Measurements from ENCODE around the gene TLE3. TPM values are rescaled to one million over a fixed set of nuclear protein-coding genes. Genes with fewer than 3 reads are reported as not detected.

TLE3 gene
- total RNA-seq, 1 experiment from 2014 or later: 98.2 TPM

- Histone ChIP-seq H2BK15ac (ENCODE audit: low read depth, low read length) (no peak overlapping the region), H2AK5ac (ENCODE audit: insufficient read length, low read length) (no peak overlapping the region), H3K23ac (ENCODE audit: insufficient read length, low read depth, low read length) (no peak overlapping the region), H4K91ac (ENCODE audit: insufficient read length, low read depth, low read length) (no peak overlapping the region), H3K9ac (ENCODE audit: extremely low read depth, insufficient read length, low read length) (no peak overlapping the region), H3K4ac (ENCODE audit: low read depth, low read length) (no peak overlapping the region), H3K27ac (ENCODE audit: insufficient read length, low read depth, low read length) (no peak overlapping the region), H3T11ph (ENCODE audit: low read length) (no peak overlapping the region), H4K8ac (replicated peaks; ENCODE audit: insufficient read length, low read depth, low read length) (no peak overlapping the region), H4K5ac (ENCODE audit: insufficient read length, low read depth, low read length) (no peak overlapping the region), H3K18ac (ENCODE audit: insufficient read length, low read depth, low read length) (no peak overlapping the region), H3K79me2 (ENCODE audit: insufficient read depth, low read length) (no peaks in the 10 kb centered on the region), H3K79me1 (ENCODE audit: insufficient read depth, low read depth, low read length, poor library complexity, severe bottlenecking) (no peaks in the 10 kb centered on the region), H2AFZ (ENCODE audit: low read length) (no peak overlapping the region), H2BK12ac (ENCODE audit: insufficient read length, low read depth, low read length) (no peak overlapping the region), H3K4me1 (ENCODE audit: insufficient read depth, low read length) (no peaks in the 10 kb centered on the region), H2BK120ac (ENCODE audit: low read depth, low read length, poor library complexity, severe bottlenecking) (no peak overlapping the region), H2BK20ac (ENCODE audit: low read depth, low read length, poor library complexity, severe bottlenecking) (no peak overlapping the region), H3K14ac (ENCODE audit: insufficient read depth, low read length) (no peak overlapping the region; the same call in 1 of the 2 replicates), H3K27me3 (ENCODE audit: insufficient read depth, low read length) (no peaks in the 10 kb centered on the region), H3K4me2 (ENCODE audit: insufficient read depth, insufficient read length, low read length) (no peak overlapping the region), H2BK5ac (ENCODE audit: insufficient read length, low read length) (no peak overlapping the region), H3K56ac (ENCODE audit: insufficient read length, low read depth, low read length) (no peak overlapping the region), H4K20me1 (ENCODE audit: control insufficient read depth, insufficient read depth, insufficient read length) (no peaks in the 10 kb centered on the region), H3K23me2 (ENCODE audit: insufficient read length, low read depth, low read length, poor library complexity, severe bottlenecking) (no peaks in the 10 kb centered on the region), H3K9me3 (ENCODE audit: control insufficient read depth, low read depth, low read length) (no peaks in the 10 kb centered on the region)
- Mint-ChIP-seq H3K27me3 (ENCODE audit: low read depth) (peaks cover 2% of the 10 kb centered on the region; the same call in 1 of the 2 replicates), H3K27ac (peak overlapping the region; percentile 52 to 91 (median 91); a peak in 3 of 7 replicates), H3K36me3 (ENCODE audit: insufficient read depth in 1 of 3, low read depth in 3 of 3) (peaks cover 44 to 93% (median 93%) of the 10 kb centered on the region in 3 experiments), H3K9me3 (no peaks in the 10 kb centered on the region), H3K4me1 (no peaks in the 10 kb centered on the region), H3K4me3 (no peak overlapping the region)
- DNase-seq: no peak
- TF ChIP-seq, protein P1, sequence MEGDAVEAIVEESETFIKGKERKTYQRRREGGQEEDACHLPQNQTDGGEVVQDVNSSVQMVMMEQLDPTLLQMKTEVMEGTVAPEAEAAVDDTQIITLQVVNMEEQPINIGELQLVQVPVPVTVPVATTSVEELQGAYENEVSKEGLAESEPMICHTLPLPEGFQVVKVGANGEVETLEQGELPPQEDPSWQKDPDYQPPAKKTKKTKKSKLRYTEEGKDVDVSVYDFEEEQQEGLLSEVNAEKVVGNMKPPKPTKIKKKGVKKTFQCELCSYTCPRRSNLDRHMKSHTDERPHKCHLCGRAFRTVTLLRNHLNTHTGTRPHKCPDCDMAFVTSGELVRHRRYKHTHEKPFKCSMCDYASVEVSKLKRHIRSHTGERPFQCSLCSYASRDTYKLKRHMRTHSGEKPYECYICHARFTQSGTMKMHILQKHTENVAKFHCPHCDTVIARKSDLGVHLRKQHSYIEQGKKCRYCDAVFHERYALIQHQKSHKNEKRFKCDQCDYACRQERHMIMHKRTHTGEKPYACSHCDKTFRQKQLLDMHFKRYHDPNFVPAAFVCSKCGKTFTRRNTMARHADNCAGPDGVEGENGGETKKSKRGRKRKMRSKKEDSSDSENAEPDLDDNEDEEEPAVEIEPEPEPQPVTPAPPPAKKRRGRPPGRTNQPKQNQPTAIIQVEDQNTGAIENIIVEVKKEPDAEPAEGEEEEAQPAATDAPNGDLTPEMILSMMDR (conservative IDR thresholded peaks at IDR 0.05): no peak
- no CpG with 5 or more reads among the region's 19 CpGs for WGBS (ENCODE audit: extremely low coverage, insufficient read length, low lambda C conversion rate)
Measured at GRCh38 chr15:70054366-70054765, 43.4 kb downstream of the TLE3 start.

Measured in H9 (cell line).